Activated T-cell treated with anti-CD3 and anti-CD28 coated beads, Interleukin-2, amount 50 U/mL, for 72 hours (primary cell): ENCODE data around the gene XYLT1. TPM values are rescaled to one million over a fixed set of nuclear protein-coding genes. Genes with fewer than 3 reads are reported as not detected.
A peak's percentile ranks its signal among the peaks of the same experiment; 100 is the strongest.

Source experiments
- ATAC-seq, 2 donors: fragments of 150-1000 bp; cut with Tn5 transposase; replicated peaks in 1 of 2; 2 replicates each; pipeline ENCODE4 v1.10.0; 2021; ENCODE audit warnings: moderate library complexity in 2 of 2, mild to moderate bottlenecking in 1 of 2
- DNase-seq, 2 donors: peaks; one replicate each; pipeline ENCODE4 v3.0.0; 2021 to 2022; ENCODE audit warnings: mixed read lengths in 1 of 2
- H3K27ac Mint-ChIP-seq: one replicate; pipeline ENCODE4 v1.8.0; 2022; ENCODE audit warnings: mild to moderate bottlenecking, moderate library complexity, mixed read lengths
- H3K27me3 Mint-ChIP-seq: one replicate; pipeline ENCODE4 v1.8.0; 2022; ENCODE audit warnings: low read depth, mixed read lengths
- H3K36me3 Mint-ChIP-seq, 2 donors: one replicate each; pipeline ENCODE4 v1.8.0; 2022; ENCODE audit warnings: mixed read lengths in 2 of 2, mild to moderate bottlenecking in 1 of 2; ENCODE audit not compliant: insufficient read depth in 2 of 2
- H3K4me1 Mint-ChIP-seq: one replicate; pipeline ENCODE4 v1.8.0; 2022; ENCODE audit warnings: low read depth, mixed read lengths
- H3K4me3 Mint-ChIP-seq, 2 donors: one replicate each; pipeline ENCODE4 v1.8.0; 2022; ENCODE audit warnings: mild to moderate bottlenecking in 2 of 2, mixed read lengths in 2 of 2, moderate library complexity in 2 of 2
- H3K9me3 Mint-ChIP-seq, 2 donors: one replicate each; pipeline ENCODE4 v1.8.0; 2022; ENCODE audit warnings: mixed read lengths in 2 of 2
- total RNA-seq, 2 donors: library from RNA; stranded (reverse); gene quantifications; one replicate each; pipeline ENCODE4 v1.2.3, GENCODE V29; 2022

Gene XYLT1
- total RNA-seq, 2 donors from 2014 or later, result 17.1 to 17.9 TPM

- H3K27ac Mint-ChIP-seq, result no peak overlapping the region
- no peaks in the 10 kb centered on the region for H3K9me3 Mint-ChIP-seq
- no peak overlapping the region for H3K4me3 Mint-ChIP-seq
- no peaks in the 10 kb centered on the region for H3K27me3 Mint-ChIP-seq
- peaks cover 6% of the 10 kb centered on the region for H3K4me1 Mint-ChIP-seq
- no peak for ATAC-seq
- DNase-seq, result no peak
- H3K36me3 Mint-ChIP-seq, result no peaks in the 10 kb centered on the region
These were observed 363.3 kb downstream of the XYLT1 start for GRCh38 chr16:17107450-17107849.

DNA sequence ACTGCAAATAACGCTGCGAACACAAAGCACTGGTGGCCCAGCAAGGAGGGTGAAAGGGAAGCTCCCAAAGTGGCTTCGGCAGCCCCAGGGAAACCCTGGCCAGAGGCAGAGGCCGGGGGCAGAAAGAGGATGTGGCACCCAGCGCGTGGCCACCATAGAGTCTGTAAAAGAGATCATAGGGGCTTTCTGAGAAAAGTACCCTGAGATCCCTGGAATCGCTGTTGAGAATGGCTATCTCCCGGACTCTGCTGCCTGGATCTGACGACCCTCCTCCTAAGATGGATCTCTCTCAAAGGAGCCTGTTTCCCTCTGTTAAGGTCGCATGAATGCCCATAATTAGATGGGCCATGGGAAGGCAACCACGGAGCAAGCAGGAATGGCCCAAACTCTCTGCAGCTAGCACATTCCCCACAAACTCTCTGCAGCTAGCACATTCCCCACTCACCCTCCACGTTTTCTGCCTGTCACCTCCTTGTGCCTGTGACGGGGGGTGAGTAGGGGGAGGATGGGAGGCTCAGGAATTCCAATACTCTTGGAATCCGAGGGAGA is 364.4 kb downstream of the XYLT1 start:
- DNase-seq (no peak), ATAC-seq (no peak)
- no peak overlapping the region for H3K4me3 Mint-ChIP-seq
- H3K27me3 Mint-ChIP-seq, result no peaks in the 10 kb centered on the region
- no peaks in the 10 kb centered on the region for H3K36me3 Mint-ChIP-seq
- no peaks in the 10 kb centered on the region for H3K9me3 Mint-ChIP-seq
- H3K27ac Mint-ChIP-seq, result no peak overlapping the region
- peaks cover 6% of the 10 kb centered on the region for H3K4me1 Mint-ChIP-seq

DNA sequence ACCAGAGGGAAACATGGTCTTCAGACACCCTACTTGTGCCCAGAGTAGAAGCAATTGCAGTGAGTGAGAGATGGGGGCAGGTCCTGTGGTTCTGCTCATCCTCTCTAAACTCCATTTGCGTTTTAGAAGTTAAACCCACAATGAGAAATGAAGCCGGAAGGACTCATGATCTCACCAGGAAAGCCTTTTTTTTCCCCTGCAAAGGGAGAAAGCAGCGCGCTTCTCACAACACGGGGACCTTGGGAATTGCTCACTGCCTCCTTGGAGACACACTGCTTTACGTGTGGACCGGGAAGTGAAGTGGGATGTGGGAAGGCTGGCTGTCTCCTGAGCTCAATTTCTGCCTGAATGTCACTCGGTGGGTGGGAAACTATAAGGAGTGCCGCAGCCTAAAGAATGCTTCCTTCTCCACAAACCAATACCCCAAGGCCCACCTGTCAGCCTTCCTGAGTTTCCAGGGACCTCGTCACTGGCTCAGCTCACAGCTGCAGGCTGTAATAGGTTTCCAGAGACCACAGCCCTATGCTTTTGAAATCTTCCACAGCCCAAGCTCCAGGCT is 365.4 kb downstream of the XYLT1 start:
- Mint-ChIP-seq H3K27ac (no peak overlapping the region), H3K36me3 (no peaks in the 10 kb centered on the region), H3K4me3 (no peak overlapping the region), H3K9me3 (no peaks in the 10 kb centered on the region), H3K27me3 (no peaks in the 10 kb centered on the region), H3K4me1 (peaks cover 6% of the 10 kb centered on the region)
- ATAC-seq, result peak; percentile 21 to 41
- no peak for DNase-seq

DNA sequence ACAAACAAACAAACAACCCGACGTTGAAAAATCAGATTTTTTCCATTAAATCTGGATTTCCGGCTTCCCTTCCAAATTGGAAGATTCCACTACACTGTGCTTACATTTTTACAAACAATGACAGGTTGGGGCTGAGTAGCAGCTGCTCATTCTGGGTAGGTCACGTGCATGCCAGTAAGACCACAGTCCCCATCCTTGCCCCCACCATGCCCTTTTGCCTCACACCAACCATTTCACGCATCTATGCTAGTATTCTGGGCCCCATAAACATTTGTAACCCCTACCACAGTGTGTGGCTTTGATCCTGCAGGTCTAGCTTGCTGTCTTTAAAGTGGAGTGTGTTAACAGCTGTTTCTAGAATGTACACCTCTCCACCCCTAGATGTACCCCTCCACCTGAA is 366.1 kb downstream of the XYLT1 start:
- Mint-ChIP-seq H3K4me3 (no peak overlapping the region), H3K9me3 (no peaks in the 10 kb centered on the region), H3K4me1 (peaks cover 6% of the 10 kb centered on the region), H3K36me3 (no peaks in the 10 kb centered on the region), H3K27ac (no peak overlapping the region), H3K27me3 (no peaks in the 10 kb centered on the region)
- DNase-seq (no peak), ATAC-seq (peak in 1 of 2 donors; percentile 15)

DNA sequence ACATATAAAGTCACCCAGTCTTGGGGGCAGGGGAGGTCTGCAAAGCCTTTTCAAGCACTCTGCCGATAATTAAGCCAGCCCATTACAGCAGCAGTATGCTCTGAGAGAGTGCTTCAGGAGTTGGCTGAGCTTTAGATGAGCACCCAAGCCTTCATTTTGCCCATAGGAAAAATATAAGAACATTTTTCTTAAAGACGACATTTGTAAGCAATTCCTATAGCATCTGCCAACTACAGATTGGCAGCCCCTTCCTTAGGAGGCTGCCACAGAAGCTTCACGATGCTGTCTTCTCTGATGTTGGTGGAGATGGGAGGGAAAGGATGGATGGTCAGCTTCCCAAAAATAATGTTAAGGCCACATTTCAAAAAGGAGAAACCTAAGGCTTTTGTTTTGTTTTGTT is 367.5 kb downstream of the XYLT1 start:
- Mint-ChIP-seq H3K9me3 (no peaks in the 10 kb centered on the region), H3K4me3 (no peak overlapping the region), H3K36me3 (no peaks in the 10 kb centered on the region), H3K4me1 (peaks cover 6% of the 10 kb centered on the region), H3K27ac (no peak overlapping the region), H3K27me3 (no peaks in the 10 kb centered on the region)
- DNase-seq, result no peak
- ATAC-seq, result no peak

DNA sequence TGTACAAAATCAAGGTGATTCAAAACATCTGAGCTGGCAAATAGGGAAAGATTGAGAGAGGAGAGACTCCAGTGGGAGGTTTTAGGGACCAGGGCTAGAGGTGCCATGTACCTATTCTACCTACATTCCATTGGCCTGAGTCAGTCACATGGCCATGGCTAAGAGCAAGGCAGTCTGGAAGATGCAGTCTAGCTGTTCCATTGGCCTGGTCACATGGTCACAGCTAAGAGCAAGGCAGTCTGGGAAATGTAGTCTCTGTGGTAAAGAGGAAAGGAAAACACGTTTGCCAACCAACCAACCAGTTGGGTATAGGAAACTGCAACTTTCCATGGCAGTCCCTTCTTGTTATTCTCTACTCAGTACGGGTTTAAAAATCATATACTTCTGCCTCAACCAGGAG is 369.1 kb downstream of the XYLT1 start:
- Mint-ChIP-seq H3K27me3 (no peaks in the 10 kb centered on the region), H3K4me3 (no peak overlapping the region), H3K4me1 (peaks cover 6% of the 10 kb centered on the region), H3K36me3 (no peaks in the 10 kb centered on the region), H3K27ac (no peak overlapping the region), H3K9me3 (no peaks in the 10 kb centered on the region)
- DNase-seq (no peak), ATAC-seq (no peak)

- Mint-ChIP-seq H3K9me3 (no peaks in the 10 kb centered on the region), H3K27ac (no peak overlapping the region), H3K36me3 (no peaks in the 10 kb centered on the region), H3K27me3 (no peaks in the 10 kb centered on the region), H3K4me1 (no peaks in the 10 kb centered on the region), H3K4me3 (no peak overlapping the region)
- no peak for ATAC-seq
- no peak for DNase-seq
These were observed 372.1 kb downstream of the XYLT1 start for GRCh38 chr16:17098685-17099084.

GRCh38 chr16:17084130-17084529 is 386.6 kb downstream of the XYLT1 start:
- ATAC-seq (no peak), DNase-seq (no peak)
- H3K36me3 Mint-ChIP-seq, result no peaks in the 10 kb centered on the region
- H3K27me3 Mint-ChIP-seq, result no peaks in the 10 kb centered on the region
- H3K9me3 Mint-ChIP-seq, result no peaks in the 10 kb centered on the region
- no peak overlapping the region for H3K4me3 Mint-ChIP-seq
- H3K4me1 Mint-ChIP-seq, result no peaks in the 10 kb centered on the region
- H3K27ac Mint-ChIP-seq, result no peak overlapping the region

DNA sequence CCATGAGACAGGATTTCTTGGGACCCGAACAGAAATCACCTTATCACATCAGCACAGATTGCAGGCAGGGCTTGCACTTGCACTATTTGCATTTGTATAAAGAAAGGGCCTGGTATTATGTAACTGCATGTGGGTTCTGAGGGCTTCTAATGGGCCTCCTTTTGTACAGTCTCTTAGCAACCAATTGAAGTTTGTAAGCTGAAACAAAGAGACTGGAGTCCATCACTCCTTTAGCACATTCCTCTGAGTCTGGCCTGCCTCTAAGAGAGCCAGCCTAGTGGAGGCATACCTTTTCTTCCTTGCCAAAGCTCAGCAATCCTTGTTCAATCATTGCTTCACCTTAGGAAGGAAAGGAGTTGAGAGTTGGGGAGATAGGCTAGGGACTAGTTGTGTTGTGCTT is 387.1 kb downstream of the XYLT1 start:
- Mint-ChIP-seq H3K4me1 (no peaks in the 10 kb centered on the region), H3K9me3 (no peaks in the 10 kb centered on the region), H3K27ac (no peak overlapping the region), H3K4me3 (no peak overlapping the region), H3K36me3 (no peaks in the 10 kb centered on the region), H3K27me3 (no peaks in the 10 kb centered on the region)
- ATAC-seq, result no peak
- no peak for DNase-seq

GRCh38 chr16:17082095-17082882 is 388.5 kb downstream of the XYLT1 start:
- H3K9me3 Mint-ChIP-seq, result no peaks in the 10 kb centered on the region
- no peak for DNase-seq
- H3K4me3 Mint-ChIP-seq, result no peak overlapping the region
- H3K36me3 Mint-ChIP-seq, result no peaks in the 10 kb centered on the region
- no peak overlapping the region for H3K27ac Mint-ChIP-seq
- no peak for ATAC-seq
- no peaks in the 10 kb centered on the region for H3K4me1 Mint-ChIP-seq
- H3K27me3 Mint-ChIP-seq, result no peaks in the 10 kb centered on the region

GRCh38 chr16:17080105-17080504 is 390.7 kb downstream of the XYLT1 start:
- DNase-seq (no peak), ATAC-seq (no peak)
- Mint-ChIP-seq H3K27ac (no peak overlapping the region), H3K4me3 (no peak overlapping the region), H3K27me3 (no peaks in the 10 kb centered on the region), H3K4me1 (no peaks in the 10 kb centered on the region), H3K36me3 (no peaks in the 10 kb centered on the region), H3K9me3 (no peaks in the 10 kb centered on the region)

GRCh38 chr16:17078931-17079631 is 391.7 kb downstream of the XYLT1 start:
- ATAC-seq (no peak), DNase-seq (no peak)
- Mint-ChIP-seq H3K4me3 (no peak overlapping the region), H3K36me3 (no peaks in the 10 kb centered on the region), H3K27me3 (no peaks in the 10 kb centered on the region), H3K27ac (no peak overlapping the region), H3K4me1 (no peaks in the 10 kb centered on the region), H3K9me3 (no peaks in the 10 kb centered on the region)

DNA sequence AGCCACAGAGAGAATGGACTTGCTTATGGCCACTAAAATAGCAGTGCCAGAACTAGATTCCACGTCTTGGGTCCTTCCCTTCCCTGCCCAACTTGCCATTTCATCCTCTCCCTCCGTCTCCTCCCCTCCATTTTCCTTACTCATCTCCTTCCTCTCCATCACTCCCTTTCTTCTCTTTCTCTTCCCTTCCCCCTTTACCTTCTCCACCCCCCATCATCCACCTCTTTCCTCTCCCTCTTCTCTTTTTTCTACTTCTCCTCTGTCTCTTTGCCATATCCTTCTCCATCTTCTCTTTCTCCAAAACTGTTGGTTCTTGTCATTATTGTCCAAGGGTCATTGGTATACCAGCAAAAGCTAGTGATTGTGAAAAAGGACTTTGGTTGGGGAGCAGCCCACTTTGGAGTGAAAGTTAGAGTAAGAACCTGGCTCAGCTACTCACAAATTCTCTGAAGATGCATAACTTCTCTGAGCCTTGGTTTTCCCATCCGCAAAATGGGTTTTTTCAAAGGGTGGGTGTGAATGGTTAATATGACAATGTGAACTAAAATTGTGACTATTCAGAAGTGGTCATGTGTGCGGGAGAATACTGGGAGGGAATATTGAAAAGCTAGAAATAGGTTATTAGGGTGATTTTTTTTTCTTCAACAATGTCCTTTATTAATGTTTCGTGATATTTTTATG is 393.8 kb downstream of the XYLT1 start:
- DNase-seq, result no peak
- H3K4me3 Mint-ChIP-seq, result no peak overlapping the region
- ATAC-seq, result no peak
- no peaks in the 10 kb centered on the region for H3K36me3 Mint-ChIP-seq
- no peaks in the 10 kb centered on the region for H3K27me3 Mint-ChIP-seq
- no peaks in the 10 kb centered on the region for H3K9me3 Mint-ChIP-seq
- H3K4me1 Mint-ChIP-seq, result peaks cover 5% of the 10 kb centered on the region
- no peak overlapping the region for H3K27ac Mint-ChIP-seq
